NCI-H146 treated with DMSO at 0.1 percent for 48 hours (cell line): ENCODE results near the gene PLCB1.
"Not testable (repeated sequence)": the region's sequence is repeated elsewhere in the genome, so short reads cannot be mapped to it uniquely, and the experiment has no call there.

Experiments
- DNase-seq: peaks from one replicate; lab custom pipeline; 2025; ENCODE audit not compliant: unreplicated experiment; lab: John Stamatoyannopoulos, UW

The PLCB1 gene

DNA sequence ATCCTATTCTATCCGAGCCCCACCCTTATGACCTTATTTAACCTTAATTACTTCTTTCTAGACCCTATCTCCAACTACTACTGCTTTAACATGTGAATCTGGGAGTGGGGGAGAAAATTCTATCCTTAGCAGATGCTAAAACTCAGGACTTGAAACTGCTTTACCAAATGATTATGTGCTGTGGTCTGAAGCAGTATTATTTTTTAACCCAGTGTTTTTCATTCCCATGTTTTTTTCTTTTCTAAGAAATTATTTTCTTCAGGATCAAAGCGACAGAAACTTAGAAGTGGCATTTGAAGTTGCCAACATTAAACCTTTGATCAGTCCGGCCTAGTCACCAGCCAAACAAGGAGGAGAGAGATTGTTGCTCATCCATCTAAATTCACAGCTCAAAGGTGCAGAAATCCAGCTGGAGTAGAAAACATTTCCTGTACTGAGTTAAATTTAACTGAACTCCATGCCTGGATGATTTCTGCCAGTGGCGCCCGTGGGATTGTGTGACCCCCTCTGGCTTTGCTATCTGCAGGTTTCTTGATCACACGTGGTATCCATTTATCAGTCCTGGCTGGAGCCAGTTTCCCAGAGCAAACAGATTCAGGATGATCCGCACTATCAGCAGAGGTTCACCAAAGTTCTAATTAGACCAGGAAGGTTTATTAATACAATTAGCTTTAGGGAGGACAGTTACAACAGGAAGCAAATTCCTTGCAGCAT lies 300.5 kb downstream of the PLCB1 start:
- peak; percentile 58 for DNase-seq

DNA sequence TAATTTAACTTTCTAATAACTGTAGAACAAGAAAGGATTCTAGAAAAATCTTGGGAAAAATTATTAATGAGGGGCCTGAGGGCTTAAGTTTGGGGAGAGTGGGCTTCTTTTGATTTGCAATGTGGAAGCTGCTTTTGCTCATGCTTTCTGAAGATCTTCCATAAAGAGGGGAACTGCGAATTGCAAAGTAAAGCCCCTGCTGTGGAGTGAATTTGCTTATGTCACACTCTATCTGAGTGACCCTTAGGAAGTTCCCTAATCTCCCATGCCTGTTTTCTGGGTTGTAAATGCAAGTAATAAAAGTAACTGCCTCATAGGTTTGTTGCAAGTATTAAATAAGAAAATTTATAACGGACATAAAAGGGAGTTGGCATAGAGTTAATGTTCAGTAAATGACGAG lies 301.2 kb downstream of the PLCB1 start:
- DNase-seq: no peak

DNA sequence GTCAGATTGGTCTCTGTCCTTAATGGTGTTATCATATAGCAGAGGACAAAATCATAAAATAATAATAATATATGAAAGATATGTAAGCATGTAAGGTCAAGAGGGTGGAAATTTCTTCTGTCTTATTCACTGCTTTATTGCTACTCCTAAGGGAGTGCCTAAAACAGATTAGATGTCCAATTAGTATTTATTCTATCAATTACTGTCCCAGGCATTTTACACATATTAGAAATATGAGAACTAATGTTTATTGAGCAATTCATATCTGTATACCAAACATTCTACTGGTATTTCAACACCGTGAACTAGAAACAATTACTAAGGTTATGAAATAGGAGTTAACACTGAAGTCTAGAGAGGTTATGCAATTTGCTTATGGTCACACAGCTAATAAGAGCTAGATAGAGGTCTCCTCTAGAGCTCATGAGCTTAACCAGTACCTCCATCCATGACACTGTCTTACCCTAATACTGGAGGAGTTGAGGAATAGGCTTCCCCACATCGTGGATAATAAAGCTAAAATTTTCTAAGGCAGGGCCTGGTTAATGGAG lies 302.3 kb downstream of the PLCB1 start:
- DNase-seq: no peak

DNA sequence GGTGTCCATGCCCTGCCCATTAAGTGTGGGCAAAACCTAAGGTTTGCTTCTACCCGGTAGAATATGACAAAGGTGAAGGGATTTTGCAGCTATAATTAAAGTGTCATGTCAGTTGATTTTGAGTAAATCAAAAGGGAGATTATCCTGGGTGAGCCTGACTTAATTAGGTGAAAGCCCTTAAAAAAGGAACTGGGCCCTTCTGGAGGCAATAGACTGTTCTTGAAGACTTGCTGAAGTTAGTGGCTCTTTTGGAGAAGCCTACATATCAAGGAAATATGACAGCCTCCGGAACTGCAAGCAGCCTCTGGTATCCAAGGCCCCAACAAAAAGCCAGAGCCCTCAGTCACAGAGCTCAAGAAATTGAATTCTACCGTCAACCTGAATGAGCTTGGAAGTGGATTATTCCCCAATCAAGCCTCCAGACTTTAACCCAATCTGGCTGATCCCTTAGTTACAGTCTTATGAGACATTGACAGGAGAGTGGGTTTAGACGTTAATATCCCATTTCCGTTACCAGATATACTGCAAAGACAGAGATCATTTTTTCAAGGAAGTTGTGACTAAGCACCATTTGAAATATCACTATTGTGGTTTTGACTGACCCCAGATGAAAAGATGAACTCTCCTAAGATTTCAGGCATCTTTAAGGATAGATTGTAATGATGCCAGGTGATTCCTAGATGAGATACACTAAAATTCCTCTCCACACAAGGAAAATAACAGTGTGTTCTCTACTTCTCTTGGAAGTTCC lies 303.4 kb downstream of the PLCB1 start:
- DNase-seq: no peak

DNA sequence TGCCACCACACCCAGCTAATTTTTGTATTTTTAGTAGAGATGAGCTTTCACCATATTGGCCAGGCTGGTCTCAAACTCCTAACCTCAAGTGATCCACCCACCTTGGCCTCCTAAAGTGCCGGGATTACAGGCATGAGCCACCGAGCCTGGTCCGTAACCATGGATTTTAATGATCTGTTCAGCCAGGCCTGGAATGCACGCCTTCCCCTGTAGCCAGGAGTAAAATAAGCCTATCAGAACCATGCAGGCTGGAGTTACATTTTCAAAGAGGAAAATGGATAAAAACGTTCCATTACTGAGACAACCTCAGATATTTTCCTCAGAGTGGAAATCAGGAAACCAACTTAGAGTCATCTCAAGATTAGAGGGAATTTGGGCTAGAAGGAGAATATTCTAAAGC lies 304.9 kb downstream of the PLCB1 start:
- DNase-seq: not testable (repeated sequence)

DNA sequence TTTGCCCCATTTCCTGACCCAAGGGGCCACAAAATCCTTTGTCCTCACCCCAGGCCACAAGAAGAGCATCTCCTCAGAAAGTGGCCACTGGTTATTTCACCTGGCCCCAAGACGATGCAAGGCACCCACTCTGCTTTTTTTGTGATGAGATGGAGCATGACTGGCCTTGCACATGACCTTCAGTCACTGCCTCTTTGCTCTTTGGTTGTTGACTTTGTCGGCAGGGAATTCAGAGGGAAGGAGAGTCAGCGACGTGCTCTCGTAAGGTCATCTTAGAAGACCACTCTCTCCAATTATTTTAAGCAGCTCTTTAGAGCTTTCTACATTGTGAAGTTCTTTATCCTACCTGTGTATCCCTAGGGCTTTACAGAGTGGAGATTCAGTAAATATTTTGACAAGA lies 306.7 kb downstream of the PLCB1 start:
- DNase-seq: no peak

DNA sequence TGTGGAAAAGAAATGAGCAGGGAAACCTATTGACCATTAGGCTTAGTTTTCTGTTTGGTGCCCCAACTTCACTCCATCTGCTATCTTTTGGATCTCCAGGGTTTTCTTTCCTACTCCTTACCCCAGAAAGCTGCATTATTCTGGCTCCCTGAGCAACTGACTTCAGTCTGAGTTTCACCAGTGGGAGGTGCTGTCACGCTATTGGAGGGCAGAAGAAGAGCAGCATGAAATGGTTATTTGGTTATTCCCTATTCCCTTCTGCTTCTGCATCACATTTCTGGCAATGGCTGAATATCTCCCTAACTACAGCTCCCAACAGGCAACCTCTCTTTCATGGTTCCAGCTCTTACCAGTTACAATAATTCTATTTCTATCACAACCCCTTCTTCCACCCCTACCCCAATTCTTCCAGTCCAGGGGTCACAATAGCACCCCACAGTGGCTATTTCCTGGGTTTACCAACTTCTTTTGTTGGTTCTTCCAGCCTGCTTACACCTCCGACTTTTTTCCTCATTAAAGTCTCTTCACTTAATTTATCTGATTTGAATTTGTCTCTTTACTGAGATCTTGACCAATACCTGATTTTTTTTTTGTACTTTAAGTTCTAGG lies 311.5 kb downstream of the PLCB1 start:
- DNase-seq: no peak

DNA sequence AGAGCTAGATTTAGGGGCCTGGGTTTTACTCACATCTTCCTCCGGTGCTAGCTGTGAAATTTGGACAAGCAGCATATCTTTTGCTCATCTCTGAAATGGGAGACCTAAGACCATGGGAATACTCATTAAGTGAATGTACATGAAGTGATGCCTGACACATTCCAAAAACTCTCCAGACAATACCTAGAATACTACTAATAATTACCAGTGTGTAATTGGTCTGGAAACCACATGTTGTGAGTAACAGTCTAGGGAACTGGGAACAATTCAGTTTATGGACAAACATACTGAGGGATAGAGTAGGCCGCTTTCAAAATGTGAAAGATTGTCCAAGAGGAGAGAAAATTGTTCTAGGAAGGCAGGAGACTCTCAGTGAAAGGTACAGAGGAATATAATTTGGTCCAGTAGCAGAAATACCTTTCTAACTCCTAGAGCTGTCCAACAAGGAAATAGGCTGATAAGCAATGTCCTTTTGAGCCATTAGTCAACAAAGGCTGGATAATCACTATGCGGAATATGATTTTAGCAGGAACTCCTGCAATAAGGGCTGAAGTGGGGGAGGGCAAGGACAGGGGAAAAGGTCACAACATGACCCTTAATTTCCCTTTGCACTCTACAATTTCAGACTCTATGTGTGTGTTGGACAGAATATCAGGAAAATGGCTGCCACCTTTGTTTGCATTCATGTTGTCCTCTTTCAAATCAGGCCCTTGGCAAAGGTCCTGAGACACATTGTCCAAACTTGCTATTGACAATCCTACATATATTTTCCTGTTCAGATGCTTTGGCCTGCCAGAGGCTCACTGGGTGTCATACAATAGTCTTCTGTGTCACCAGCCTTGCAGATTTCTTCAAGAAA lies 315.4 kb downstream of the PLCB1 start:
- no peak for DNase-seq

DNA sequence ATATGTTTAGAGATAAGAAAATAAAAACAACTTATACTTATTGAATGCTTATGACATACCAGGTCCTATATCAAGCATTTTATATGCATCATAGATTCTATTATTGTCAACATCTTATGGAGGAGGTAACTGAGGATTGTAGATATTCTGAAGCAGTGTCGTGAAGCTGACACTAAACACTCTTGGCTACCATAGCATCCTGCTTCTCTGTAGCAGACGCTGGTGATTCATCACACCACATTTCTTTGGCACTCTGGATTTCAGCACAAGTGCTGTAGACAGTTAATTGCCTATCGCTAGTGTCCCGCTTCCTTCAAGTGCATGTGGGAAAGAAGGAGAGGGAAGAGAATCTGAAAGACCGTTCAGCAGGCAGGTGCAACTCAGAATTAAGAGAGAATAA lies 317.1 kb downstream of the PLCB1 start:
- no peak for DNase-seq

DNA sequence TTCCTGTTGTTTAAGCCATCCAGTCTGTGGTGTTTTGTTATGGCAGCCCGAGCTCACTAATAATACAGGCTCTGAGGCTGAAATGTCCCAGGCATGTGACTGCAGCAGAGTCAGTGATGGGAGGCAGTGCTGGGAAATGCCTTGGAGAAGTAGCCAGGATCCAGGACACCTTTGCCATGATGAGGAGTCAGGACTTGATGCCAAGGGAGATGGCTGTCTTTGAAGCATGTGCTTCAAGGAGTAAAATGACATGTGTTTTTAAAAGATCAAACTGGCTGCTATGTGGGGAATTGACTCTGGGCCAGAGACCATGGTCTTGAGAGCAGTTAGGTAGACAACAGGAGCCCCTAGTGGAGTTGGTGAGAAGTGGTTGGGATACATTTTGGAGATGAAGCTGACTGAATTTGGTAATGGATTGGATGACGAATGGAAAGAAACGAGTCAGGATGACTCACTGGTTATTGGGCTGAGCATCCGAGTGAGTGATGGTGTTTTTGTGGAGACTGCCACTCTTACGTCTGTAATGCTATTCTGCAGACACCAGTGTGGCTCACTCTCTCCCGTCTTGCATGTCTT lies 322.2 kb downstream of the PLCB1 start:
- peak; percentile 43 for DNase-seq

DNA sequence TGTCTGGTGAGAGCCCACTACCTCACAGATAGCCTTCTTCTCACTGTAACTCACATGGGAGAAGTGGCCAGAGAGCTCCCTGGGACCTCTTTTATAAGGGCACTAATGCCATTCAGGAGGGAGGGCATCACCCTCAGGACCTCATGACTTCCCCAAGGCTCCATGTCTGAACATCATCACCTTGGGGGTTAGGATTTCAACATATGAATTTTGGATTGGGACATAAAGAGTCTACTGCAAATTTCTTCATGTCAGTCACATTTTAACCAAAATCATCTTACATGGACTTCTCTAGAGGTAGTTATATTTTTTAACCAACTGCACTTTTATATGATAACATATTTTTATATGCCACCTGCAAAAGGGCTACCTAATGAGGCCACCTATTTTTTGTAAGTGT lies 324.7 kb downstream of the PLCB1 start:
- DNase-seq: no peak

DNA sequence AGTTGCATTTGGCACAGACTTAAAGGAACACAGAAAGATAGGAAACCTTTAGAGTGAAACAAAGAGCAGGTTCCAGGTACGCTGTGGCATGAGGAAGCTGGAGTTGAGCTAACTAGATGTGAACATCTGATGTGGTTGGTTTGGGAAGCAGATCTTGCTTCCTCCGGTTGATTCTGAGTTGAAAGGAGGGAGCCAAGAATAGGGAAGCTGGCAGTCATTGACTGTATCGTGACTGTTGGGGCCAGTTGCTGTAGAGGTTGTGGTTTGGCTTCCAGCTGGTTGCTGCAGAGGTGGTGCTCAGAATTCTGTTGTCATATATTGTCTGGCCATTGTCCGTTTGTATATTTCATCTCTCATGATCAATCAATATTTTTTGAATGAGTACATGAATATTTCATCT lies 325.9 kb downstream of the PLCB1 start:
- DNase-seq: no peak

DNA sequence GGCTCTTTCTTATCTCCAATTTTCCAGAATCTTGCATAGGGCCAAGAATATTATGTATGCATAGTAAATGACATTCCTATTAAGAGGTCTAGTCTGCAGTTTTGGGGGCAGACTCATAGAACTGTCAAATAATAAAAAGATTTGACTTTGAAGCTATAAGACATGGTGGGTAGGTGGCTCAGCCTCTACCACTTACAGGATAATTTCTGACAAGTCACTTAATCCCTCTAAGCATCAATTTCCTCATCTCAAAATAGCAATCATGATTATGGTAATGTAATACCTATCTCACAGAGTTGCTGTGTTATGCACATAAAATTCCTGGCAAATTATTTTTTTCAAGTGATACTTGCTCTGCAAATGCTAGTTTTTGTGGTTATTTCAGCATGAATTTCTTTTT lies 329.1 kb downstream of the PLCB1 start:
- no peak for DNase-seq

DNA sequence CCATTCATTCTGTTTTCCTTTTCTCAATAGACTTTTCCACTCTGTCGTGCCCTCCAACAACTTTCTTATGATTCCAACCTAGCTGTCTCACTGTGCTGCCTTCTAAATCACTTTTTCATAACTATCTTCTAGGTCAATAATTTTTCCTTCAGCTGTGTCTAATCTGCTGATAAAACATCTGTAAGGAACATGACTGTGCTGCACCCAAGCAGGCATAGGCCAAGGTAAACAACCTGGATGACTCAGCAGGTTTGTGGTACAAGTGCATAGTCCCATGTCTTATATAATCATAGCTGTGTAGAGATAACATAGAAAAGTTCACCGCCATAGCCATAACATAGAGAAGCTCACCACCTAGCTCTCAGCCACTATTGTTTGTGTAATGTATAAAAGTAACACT lies 332.3 kb downstream of the PLCB1 start:
- no peak for DNase-seq

DNA sequence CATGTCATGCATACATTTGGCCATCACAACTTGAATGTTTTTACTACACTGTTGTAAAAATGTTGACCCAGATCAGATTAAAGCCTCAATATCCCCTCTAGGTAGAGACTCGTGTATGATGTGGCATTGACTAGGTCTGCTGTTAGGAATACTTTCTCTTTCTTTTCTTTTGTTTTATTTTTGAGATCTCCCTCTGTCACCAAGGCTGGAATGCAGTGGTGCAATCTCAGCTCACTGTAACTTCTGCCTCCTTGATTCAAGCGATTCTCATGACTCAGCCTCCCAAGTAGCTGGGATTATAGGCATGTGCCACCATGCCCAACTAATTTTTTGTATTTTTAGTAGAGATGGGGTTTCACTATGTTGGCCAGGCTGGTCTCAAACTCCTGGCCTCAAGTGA lies 334.7 kb downstream of the PLCB1 start:
- DNase-seq: not testable (repeated sequence)

DNA sequence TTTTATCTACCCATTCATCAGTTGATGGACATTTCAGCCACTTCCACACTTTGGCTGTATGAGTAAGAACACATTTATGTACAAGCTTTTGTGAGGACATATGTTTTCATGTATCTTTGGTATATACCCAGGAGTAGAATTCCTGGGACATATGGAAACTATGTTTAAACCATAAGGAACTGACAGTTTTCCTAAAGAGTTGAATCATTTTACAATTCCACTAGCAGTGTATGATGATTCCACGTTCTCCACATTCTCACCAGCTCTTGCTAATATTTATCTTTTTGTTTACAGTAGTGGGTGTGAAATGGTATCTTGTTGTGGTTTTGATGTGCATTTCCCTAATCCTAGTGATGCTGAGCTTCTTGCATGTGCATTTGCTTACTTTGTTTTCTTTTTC lies 338.1 kb downstream of the PLCB1 start:
- DNase-seq: no peak

DNA sequence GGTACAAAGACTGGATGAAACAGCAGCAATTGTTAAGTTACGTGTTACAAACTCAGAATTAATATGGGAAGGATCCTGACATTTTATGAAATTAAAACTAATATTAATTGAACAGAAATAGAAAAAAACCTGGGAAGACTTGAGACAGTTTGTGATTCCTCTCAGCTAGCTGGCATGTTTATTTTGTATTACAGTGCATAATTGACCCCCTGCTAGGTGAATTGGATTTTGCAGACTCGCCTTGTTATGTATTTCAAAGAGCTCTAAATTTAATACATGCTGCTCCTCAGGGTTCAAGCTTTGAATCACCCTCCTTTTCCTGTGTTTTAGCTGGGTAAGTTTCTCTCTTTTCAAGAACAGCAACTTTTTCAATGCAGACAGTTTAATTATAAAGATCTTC lies 339.4 kb downstream of the PLCB1 start:
- peak; percentile 71 for DNase-seq

DNA sequence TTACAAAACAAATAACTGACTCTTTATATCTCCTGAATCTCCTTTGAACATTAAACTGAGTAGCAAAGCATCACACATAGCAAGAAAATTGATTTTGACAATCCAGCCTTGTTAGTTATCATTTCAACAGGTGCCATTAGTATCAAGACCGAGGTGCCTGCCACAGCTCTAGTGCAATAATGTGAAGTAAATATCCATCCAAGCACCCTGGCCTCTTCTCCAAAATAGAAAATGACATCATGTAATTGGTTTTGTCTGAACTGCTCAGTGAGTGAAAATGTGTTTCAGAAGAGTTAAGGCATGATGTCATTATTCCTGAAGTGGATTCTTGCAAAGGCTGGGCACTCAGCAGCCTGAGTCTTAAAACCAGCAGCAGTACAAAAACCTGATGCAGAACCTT lies 341.4 kb downstream of the PLCB1 start:
- peak; percentile 61 for DNase-seq

DNA sequence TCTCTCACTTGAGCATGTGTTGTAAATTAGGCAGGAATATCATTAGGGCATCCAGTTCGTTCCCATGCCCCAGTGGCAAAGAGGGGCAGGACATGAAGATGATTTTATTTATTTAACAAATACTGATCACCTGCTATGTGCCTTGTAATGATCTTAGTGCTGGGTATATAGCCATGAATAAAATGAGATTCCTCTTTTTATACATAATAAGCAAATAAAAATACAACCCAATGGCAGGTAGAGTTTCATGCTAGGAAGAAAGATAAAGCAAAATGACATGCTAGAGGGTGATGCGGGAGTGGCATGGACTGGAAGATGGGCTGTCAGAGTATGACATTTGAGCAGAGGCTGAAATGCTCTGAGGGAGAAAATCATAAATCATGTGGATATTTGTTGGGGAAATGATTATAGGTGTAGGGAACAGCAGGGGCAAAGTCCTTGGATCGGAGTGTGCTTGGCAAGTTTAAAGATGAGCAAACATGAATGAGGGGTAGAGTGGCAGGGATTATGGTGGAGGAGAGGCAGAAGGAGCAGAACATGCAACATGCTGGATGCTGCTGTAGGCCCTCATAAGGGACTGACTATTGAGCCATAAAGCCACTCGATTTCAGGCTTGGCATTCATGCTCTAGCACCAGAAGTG lies 342.1 kb downstream of the PLCB1 start:
- no peak for DNase-seq

DNA sequence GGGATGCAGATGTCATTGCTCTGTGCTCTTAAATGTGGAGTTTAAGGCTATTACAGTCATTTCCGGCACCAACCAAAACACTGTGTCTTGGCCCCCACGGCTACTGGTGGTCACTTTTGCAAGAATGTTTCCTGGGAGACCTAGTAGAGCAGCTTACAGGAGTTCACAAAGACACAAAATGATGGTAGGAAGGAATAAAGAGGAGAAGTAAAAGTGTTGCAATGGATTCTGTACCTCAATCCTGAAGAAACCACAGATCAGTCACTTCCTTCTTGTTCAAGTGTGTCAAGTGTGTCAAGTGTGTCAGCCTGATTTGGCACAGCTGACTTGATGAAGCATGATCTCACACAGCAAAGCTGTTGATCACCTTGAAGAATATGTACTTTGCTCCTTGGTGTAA lies 344.0 kb downstream of the PLCB1 start:
- DNase-seq: no peak
